Activated naive CD8-positive, alpha-beta T cell treated with anti-CD3 and anti-CD28 coated beads, Interleukin-2, amount 10 ng/mL, durations not matched to agents 7 days and 5 days (primary cell): ENCODE measurements around the gene PRIMPOL. TPM values are rescaled to one million over a fixed set of nuclear protein-coding genes. Genes with fewer than 3 reads are reported as not detected.
"Not testable (repeated sequence)": the region's sequence is repeated elsewhere in the genome, so short reads cannot be mapped to it uniquely, and the experiment has no call there.

Experiments
- ATAC-seq: fragments of 150-1000 bp; cut with Tn5 transposase; one replicate; pipeline ENCODE4 v1.10.0; 2021; ENCODE audit warnings: low read depth, moderate library complexity
- POLR2A ChIA-PET: fragments of 350-600 bp; sonication (Branson Sonifier 250); formaldehyde crosslinking; loops from one replicate; lab custom pipeline; 2021; ENCODE audit warnings: antibody characterized with exemption; lab: Charles Lee
- DNase-seq: peaks from one replicate; pipeline ENCODE4 v3.0.0; 2021
- H3K27ac Mint-ChIP-seq: one replicate; pipeline ENCODE4 v1.8.0; 2022; ENCODE audit warnings: mild to moderate bottlenecking, mixed read lengths
- H3K27me3 Mint-ChIP-seq: one replicate; pipeline ENCODE4 v1.8.0; 2022; ENCODE audit warnings: mild to moderate bottlenecking, moderate library complexity, mixed read lengths
- H3K36me3 Mint-ChIP-seq: one replicate; pipeline ENCODE4 v1.8.0; 2021; ENCODE audit warnings: mild to moderate bottlenecking, mixed read lengths
- H3K4me1 Mint-ChIP-seq: one replicate; pipeline ENCODE4 v1.8.0; 2021; ENCODE audit warnings: mixed read lengths
- H3K4me3 Mint-ChIP-seq: one replicate; pipeline ENCODE4 v1.8.0; 2022; ENCODE audit warnings: mild to moderate bottlenecking, moderate library complexity, mixed read lengths
- H3K9me3 Mint-ChIP-seq: one replicate; pipeline ENCODE4 v1.8.0; 2021; ENCODE audit warnings: mixed read lengths
- total RNA-seq, 2 experiments: library from RNA; stranded (reverse); gene quantifications; one replicate each; pipeline ENCODE4 v1.2.3, GENCODE V29; 2021

The PRIMPOL gene
- total RNA-seq, 2 experiments from 2014 or later = 22.5 to 25.0 TPM

GRCh38 chr4:184621518-184621917, 28.0 kb upstream of the PRIMPOL start:
- Mint-ChIP-seq H3K27ac (no peak overlapping the region), H3K36me3 (peaks cover 29% of the 10 kb centered on the region), H3K4me3 (no peak overlapping the region), H3K9me3 (no peaks in the 10 kb centered on the region), H3K27me3 (no peaks in the 10 kb centered on the region), H3K4me1 (peaks cover 18% of the 10 kb centered on the region)
- POLR2A ChIA-PET = no interaction called here
- DNase-seq = no peak
- no peak for ATAC-seq

- H3K4me1 Mint-ChIP-seq = peaks cover 34% of the 10 kb centered on the region
- H3K9me3 Mint-ChIP-seq, H3K4me3 Mint-ChIP-seq, DNase-seq, H3K27me3 Mint-ChIP-seq, H3K27ac Mint-ChIP-seq, ATAC-seq: not testable (repeated sequence)
- peaks cover 52% of the 10 kb centered on the region for H3K36me3 Mint-ChIP-seq
- POLR2A ChIA-PET = interaction anchor here (1.1 kb wide), 1 partner anchor 88 kb away, joined by 3 read pairs; no protein-coding TSS in a partner anchor
Observed at GRCh38 chr4:184624504-184624903, 25.0 kb upstream of the PRIMPOL start.

- ATAC-seq (peak; percentile 43), DNase-seq (no peak)
- Mint-ChIP-seq H3K9me3 (no peaks in the 10 kb centered on the region), H3K27me3 (no peaks in the 10 kb centered on the region), H3K27ac (peak overlapping the region; percentile 59), H3K4me1 (peaks cover 35% of the 10 kb centered on the region), H3K36me3 (peaks cover 53% of the 10 kb centered on the region), H3K4me3 (peak overlapping the region; percentile 17)
- POLR2A ChIA-PET = interaction anchor here (1.1 to 1.4 kb wide), 2 partner anchors 88 to 109 kb away, joined by 3 read pairs; partner anchors contain the start of gene CENPU
Observed at GRCh38 chr4:184624972-184625554, 24.5 kb upstream of the PRIMPOL start.

DNA sequence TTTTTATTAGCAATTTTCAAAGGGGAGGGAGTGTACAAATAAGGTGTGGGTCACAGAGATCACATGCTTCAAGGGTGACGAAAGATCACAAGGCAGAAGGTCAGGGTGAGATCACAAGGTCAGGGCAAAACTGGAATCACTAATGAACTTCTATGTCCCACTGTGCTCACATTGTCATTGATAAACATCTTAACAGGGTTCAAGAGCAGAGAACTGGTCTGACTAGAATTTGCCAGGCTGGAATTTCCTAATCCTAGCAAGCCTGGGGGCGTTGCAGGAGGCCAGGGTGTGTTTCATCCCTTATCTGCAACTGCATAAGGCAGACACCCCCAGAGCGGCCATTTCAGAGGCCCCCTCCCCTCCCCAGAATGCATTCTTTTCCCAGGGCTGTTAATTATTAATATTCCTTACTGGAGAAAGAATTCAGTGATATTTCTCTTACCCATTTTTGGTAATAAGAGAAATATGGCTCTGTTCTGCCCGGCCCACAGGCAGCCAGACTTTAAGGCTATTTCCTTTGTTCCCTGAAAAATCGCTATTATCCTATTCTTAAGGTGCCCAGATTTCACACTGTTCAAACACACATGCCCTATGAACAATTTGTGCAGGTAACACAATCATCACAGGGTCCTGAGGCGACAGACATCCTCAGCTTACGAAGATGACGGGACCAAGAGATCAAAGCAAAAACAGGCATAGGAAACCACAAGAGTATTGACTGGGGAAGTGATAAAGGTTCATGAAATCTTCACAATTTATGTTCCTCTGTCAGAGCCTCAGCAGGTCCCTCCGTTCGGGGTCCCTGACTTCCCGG, 23.5 kb upstream of the PRIMPOL start:
- POLR2A ChIA-PET = interaction anchor here (1.1 to 1.4 kb wide), 2 partner anchors 89 to 108 kb away, joined by 3 read pairs; partner anchors contain the start of gene CENPU

GRCh38 chr4:184628103-184628502, 21.4 kb upstream of the PRIMPOL start:
- H3K27ac Mint-ChIP-seq = no peak overlapping the region
- DNase-seq (no peak), ATAC-seq (no peak)
- POLR2A ChIA-PET = no interaction called here
- peaks cover 62% of the 10 kb centered on the region for H3K36me3 Mint-ChIP-seq
- no peaks in the 10 kb centered on the region for H3K9me3 Mint-ChIP-seq
- peaks cover 39% of the 10 kb centered on the region for H3K4me1 Mint-ChIP-seq
- no peaks in the 10 kb centered on the region for H3K27me3 Mint-ChIP-seq
- H3K4me3 Mint-ChIP-seq = no peak overlapping the region

More for the DNA sequence above, 23.5 kb upstream of the PRIMPOL start:
- DNase-seq, H3K27me3 Mint-ChIP-seq, H3K4me3 Mint-ChIP-seq, H3K9me3 Mint-ChIP-seq: not testable (repeated sequence)
- peaks cover 56% of the 10 kb centered on the region for H3K36me3 Mint-ChIP-seq
- peaks cover 37% of the 10 kb centered on the region for H3K4me1 Mint-ChIP-seq
- peak; percentile 24 for ATAC-seq
- peak overlapping the region; percentile 20 for H3K27ac Mint-ChIP-seq

GRCh38 chr4:184632842-184633241, 16.7 kb upstream of the PRIMPOL start:
- H3K36me3 Mint-ChIP-seq = peaks cover 50% of the 10 kb centered on the region
- DNase-seq = no peak
- no peaks in the 10 kb centered on the region for H3K9me3 Mint-ChIP-seq
- peaks cover 16% of the 10 kb centered on the region for H3K4me1 Mint-ChIP-seq
- no peak overlapping the region for H3K27ac Mint-ChIP-seq
- no peak for ATAC-seq
- no peaks in the 10 kb centered on the region for H3K27me3 Mint-ChIP-seq
- POLR2A ChIA-PET = interaction anchor here (1.1 to 2.6 kb wide), 3 partner anchors 14 to 101 kb away, joined by 3 to 9 read pairs (median 6); partner anchors contain the start of genes CASP3, CENPU and PRIMPOL
- no peak overlapping the region for H3K4me3 Mint-ChIP-seq

- Mint-ChIP-seq H3K36me3 (peaks cover 51% of the 10 kb centered on the region), H3K9me3 (no peaks in the 10 kb centered on the region), H3K27me3 (no peaks in the 10 kb centered on the region), H3K4me1 (peaks cover 29% of the 10 kb centered on the region), H3K27ac (no peak overlapping the region), H3K4me3 (no peak overlapping the region)
- POLR2A ChIA-PET = interaction anchor here (1.3 kb wide), 1 partner anchor 13 kb away, joined by 4 read pairs; no protein-coding TSS in a partner anchor
- no peak for ATAC-seq
- DNase-seq = no peak
Observed at GRCh38 chr4:184635381-184635780, 14.2 kb upstream of the PRIMPOL start.

DNA sequence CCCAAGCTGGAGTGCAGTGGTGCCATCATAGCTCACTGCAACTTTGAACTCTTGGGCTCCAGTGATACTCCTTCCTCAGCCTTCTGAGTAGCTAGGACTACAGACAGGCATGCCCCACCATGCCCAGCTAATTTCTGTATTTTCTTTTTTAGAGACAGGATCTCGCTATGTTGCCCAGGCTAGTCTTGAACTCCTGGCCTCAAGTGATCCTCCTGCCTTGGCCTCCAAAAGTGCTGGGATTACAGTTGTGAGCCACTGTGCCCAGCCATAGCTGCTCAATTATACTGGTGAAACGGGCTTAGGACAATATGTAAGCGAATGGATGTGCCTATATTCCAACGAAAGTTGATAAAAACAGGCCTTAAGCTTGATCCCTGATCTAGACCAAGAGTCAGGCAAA, 13.4 kb upstream of the PRIMPOL start:
- POLR2A ChIA-PET = interaction anchor here (0.6 to 1.3 kb wide), 2 partner anchors 12 to 42 kb away, joined by 3 to 4 read pairs; no protein-coding TSS in a partner anchor
- Mint-ChIP-seq H3K9me3 (no peaks in the 10 kb centered on the region), H3K4me3 (no peak overlapping the region), H3K27me3 (no peaks in the 10 kb centered on the region), H3K27ac (no peak overlapping the region), H3K36me3 (peaks cover 52% of the 10 kb centered on the region), H3K4me1 (peaks cover 34% of the 10 kb centered on the region)
- ATAC-seq = no peak
- no peak for DNase-seq

- peaks cover 36% of the 10 kb centered on the region for H3K4me1 Mint-ChIP-seq
- no peak overlapping the region for H3K4me3 Mint-ChIP-seq
- H3K9me3 Mint-ChIP-seq = no peaks in the 10 kb centered on the region
- no peak overlapping the region for H3K27ac Mint-ChIP-seq
- ATAC-seq = no peak
- H3K36me3 Mint-ChIP-seq = peaks cover 52% of the 10 kb centered on the region
- no peak for DNase-seq
- H3K27me3 Mint-ChIP-seq = no peaks in the 10 kb centered on the region
- POLR2A ChIA-PET = interaction anchor here (0.6 kb wide), 1 partner anchor 43 kb away, joined by 3 read pairs; no protein-coding TSS in a partner anchor
Observed at GRCh38 chr4:184636897-184637296, 12.6 kb upstream of the PRIMPOL start.

DNA sequence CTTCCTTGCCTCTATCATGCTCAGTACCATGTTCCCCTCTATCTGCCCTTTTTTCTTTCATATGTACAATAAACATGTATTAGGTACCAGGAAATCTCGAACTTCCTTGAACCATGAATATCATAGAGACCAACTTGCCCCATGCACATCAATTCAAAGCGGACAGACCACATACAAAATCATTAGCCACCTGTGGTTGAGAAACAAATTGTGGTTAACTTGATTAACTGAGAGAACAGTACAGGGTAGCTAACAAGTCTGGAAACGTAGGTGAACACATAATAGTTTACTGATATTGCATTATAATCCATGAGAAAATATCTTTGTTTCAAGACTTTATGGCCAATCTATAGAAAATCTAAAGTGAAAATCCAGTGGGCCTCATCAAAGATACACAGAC, 8.5 kb upstream of the PRIMPOL start:
- DNase-seq (no peak), ATAC-seq (no peak)
- Mint-ChIP-seq H3K36me3 (peaks cover 48% of the 10 kb centered on the region), H3K4me1 (peaks cover 59% of the 10 kb centered on the region), H3K4me3 (no peak overlapping the region), H3K27ac (no peak overlapping the region), H3K27me3 (no peaks in the 10 kb centered on the region), H3K9me3 (no peaks in the 10 kb centered on the region)
- POLR2A ChIA-PET = no interaction called here

DNA sequence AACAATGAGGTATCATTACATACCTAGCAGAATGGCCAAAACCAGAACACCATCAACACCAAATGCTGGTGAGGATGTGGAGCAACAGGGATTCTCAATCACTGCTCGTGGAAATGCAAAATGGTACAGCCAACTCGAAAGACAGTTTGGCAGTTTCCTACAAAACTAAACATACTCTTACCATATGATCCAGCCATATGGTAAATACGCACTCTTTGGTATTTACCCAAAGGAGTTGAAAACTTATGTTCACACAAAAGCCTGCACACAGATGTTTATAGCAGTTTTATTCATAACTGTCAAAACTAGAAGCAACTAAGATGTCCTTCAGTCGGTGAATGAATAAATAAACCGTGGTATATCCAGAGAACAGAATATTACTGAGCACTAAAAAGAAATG, 8.1 kb upstream of the PRIMPOL start:
- POLR2A ChIA-PET = no interaction called here

DNA sequence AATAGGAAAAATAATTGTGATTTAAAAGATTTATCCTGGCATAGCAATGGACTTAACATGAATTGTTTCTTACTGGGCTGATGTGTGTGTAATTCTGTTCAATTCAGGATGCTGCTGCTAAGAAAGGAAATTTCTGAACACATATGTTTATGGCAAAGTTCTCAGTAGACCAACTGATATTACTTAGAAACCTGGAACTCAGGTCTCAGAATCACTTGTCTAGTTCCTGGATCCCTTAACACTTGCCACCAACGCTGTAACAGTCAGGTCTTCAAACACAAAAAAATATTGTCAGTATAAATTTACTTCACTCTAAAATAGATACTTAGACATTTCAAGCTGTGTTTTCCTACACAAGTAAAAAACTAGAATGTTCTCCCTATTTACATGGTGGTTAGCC, 5.8 kb upstream of the PRIMPOL start:
- Mint-ChIP-seq H3K27ac (peak overlapping the region; percentile 62), H3K36me3 (peaks cover 50% of the 10 kb centered on the region), H3K4me1 (peaks cover 70% of the 10 kb centered on the region), H3K4me3 (peak overlapping the region; percentile 67), H3K27me3 (no peaks in the 10 kb centered on the region), H3K9me3 (no peaks in the 10 kb centered on the region)
- POLR2A ChIA-PET = interaction anchor here (2.6 kb wide), 1 partner anchor 90 kb away, joined by 8 read pairs; the partner anchor contains the start of gene CENPU
- DNase-seq (no peak), ATAC-seq (no peak)

More for the DNA sequence above, 8.1 kb upstream of the PRIMPOL start:
- H3K9me3 Mint-ChIP-seq = no peaks in the 10 kb centered on the region
- H3K27ac Mint-ChIP-seq = no peak overlapping the region
- ATAC-seq (no peak), DNase-seq (no peak)
- H3K4me3 Mint-ChIP-seq = no peak overlapping the region
- H3K4me1 Mint-ChIP-seq = peaks cover 63% of the 10 kb centered on the region
- no peaks in the 10 kb centered on the region for H3K27me3 Mint-ChIP-seq
- H3K36me3 Mint-ChIP-seq = peaks cover 49% of the 10 kb centered on the region

GRCh38 chr4:184644553-184645307, 4.8 kb upstream of the PRIMPOL start:
- Mint-ChIP-seq H3K36me3 (peaks cover 44% of the 10 kb centered on the region), H3K4me3 (peak overlapping the region; percentile 69), H3K27me3 (no peaks in the 10 kb centered on the region), H3K4me1 (peaks cover 62% of the 10 kb centered on the region), H3K9me3 (no peaks in the 10 kb centered on the region), H3K27ac (peak overlapping the region; percentile 57)
- POLR2A ChIA-PET = interaction anchor here (0.6 to 2.6 kb wide), 4 partner anchors 21 to 185 kb away, joined by 3 to 8 read pairs (median 4); partner anchors contain the start of gene CENPU
- no peak for DNase-seq
- no peak for ATAC-seq
